IMR-90 (cell line): ENCODE measurements around the gene LRP5.

ENCODE experiments used
- BHLHE40 ChIP-seq: fragments of 150-350 bp; IDR thresholded peaks from 2 replicates; pipeline ENCODE4 v1.6.1; 2016; ENCODE audit warnings: mild to moderate bottlenecking, low read depth, low read length
- CHD1 ChIP-seq: IDR thresholded peaks from 2 replicates; pipeline ENCODE4 v1.6.1; 2012; ENCODE audit warnings: low read depth, low read length, improper control_type of control experiment
- CTCF ChIP-seq: conservative IDR thresholded peaks from 2 replicates; pipeline ENCODE4 v1.5.1; 2012; ENCODE audit warnings: mild to moderate bottlenecking, low read depth, low read length, improper control_type of control experiment
- MAZ ChIP-seq: IDR thresholded peaks from 2 replicates; pipeline ENCODE4 v1.6.1; 2012; ENCODE audit warnings: low read depth, mild to moderate bottlenecking, low read length, improper control_type of control experiment, moderate library complexity, borderline replicate concordance
- POLR2A ChIP-seq: IDR thresholded peaks from 2 replicates; pipeline ENCODE4 v1.6.1; 2012; ENCODE audit warnings: mild to moderate bottlenecking, low read depth, low read length
- RFX5 ChIP-seq: IDR thresholded peaks from 2 replicates; pipeline ENCODE4 v1.8.0; 2012; ENCODE audit warnings: low read depth, mild to moderate bottlenecking, low read length, moderate library complexity
- USF2 ChIP-seq: fragments of 150-350 bp; IDR thresholded peaks from 2 replicates; pipeline ENCODE4 v1.6.1; 2017; ENCODE audit warnings: mild to moderate bottlenecking, antibody characterized with exemption, low read length, low read depth
- TF ChIP-seq, protein P1 (sequence below): fragments of 150-350 bp; IDR thresholded peaks from 2 replicates; pipeline ENCODE4 v1.6.1; 2016; ENCODE audit warnings: low read depth, mild to moderate bottlenecking, low read length, moderate library complexity, borderline replicate concordance

DNA sequence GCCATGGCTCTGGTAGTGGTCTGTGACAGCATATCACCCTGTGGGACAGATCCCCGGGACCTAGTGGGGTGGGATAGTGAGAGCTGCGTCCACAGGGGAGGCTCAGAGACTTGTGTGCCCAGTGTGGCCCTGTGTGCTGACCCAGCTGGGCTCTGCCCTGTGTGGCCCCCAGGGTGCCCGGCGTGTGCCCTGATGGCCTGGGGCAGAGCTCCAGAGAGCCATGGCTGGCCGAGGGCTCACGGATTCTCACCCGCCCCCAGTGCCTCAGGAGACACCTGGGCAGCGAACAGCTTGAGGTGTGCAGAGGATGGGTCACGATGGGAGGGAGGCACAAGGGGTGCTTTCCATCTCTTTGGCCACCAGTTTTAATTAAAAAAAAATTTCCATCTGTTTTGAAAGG lies 11.8 kb downstream of the LRP5 start:
- TF ChIP-seq MAZ: no peak
- TF ChIP-seq USF2: no peak
- TF ChIP-seq CTCF: no peak
- TF ChIP-seq RFX5: no peak
- TF ChIP-seq POLR2A: no peak
- TF ChIP-seq CHD1: no peak
- TF ChIP-seq, protein P1, sequence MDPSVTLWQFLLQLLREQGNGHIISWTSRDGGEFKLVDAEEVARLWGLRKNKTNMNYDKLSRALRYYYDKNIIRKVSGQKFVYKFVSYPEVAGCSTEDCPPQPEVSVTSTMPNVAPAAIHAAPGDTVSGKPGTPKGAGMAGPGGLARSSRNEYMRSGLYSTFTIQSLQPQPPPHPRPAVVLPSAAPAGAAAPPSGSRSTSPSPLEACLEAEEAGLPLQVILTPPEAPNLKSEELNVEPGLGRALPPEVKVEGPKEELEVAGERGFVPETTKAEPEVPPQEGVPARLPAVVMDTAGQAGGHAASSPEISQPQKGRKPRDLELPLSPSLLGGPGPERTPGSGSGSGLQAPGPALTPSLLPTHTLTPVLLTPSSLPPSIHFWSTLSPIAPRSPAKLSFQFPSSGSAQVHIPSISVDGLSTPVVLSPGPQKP: no peak
- TF ChIP-seq BHLHE40: no peak
